DND-41 (cell line): ENCODE results near the gene GATA5.

ENCODE experiments used
- EZH2 ChIP-seq: IDR thresholded peaks from 3 replicates; pipeline ENCODE4 v1.6.1; 2012; ENCODE audit warnings: borderline replicate concordance, low read depth, mild to moderate bottlenecking, moderate library complexity, low read length, inconsistent platforms; ENCODE audit not compliant: severe bottlenecking
- TF ChIP-seq, protein P1 (sequence below): IDR thresholded peaks from 2 replicates; pipeline ENCODE4 v1.5.1; 2012; ENCODE audit warnings: borderline replicate concordance, low read length, moderate library complexity, mild to moderate bottlenecking; ENCODE audit not compliant: poor library complexity, severe bottlenecking; ENCODE audit errors: extremely low read depth

DNA sequence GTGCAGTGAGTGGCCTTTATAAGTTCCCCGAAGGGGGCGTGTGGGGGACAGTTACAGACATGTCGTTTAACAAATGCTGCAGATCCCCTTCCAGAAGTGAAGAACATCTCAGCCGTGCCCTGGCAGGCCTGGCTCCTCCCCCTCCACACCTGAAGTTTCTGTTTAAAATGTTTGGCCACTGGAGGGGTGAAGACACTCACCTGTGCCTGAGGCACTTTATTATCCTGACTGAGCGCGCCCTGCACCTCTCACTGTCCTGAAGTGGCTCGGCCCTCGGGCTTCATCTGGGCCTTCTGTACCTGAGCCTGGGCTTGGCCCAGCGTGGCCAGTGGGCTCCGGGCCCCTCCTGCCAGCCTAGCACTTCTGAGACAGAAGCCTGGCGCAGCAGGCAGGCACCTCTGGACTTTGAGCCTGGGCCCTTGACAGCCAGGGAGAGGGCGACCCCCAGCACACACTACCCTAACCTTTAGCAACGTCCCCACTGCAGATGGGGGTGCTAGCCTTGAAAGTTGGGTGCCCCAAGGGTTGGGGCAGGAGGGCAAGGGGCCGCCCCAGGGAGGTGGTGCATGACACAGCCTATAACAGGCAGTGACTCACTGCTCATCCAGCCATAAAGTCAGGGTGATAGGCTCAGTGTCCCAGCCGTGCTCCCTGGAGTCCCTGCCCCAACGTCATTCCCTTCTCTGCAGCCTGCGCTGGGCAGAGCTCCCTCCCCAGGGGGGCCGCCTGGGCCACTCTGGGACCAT lies 13.6 kb upstream of the GATA5 start:
- TF ChIP-seq, protein P1, sequence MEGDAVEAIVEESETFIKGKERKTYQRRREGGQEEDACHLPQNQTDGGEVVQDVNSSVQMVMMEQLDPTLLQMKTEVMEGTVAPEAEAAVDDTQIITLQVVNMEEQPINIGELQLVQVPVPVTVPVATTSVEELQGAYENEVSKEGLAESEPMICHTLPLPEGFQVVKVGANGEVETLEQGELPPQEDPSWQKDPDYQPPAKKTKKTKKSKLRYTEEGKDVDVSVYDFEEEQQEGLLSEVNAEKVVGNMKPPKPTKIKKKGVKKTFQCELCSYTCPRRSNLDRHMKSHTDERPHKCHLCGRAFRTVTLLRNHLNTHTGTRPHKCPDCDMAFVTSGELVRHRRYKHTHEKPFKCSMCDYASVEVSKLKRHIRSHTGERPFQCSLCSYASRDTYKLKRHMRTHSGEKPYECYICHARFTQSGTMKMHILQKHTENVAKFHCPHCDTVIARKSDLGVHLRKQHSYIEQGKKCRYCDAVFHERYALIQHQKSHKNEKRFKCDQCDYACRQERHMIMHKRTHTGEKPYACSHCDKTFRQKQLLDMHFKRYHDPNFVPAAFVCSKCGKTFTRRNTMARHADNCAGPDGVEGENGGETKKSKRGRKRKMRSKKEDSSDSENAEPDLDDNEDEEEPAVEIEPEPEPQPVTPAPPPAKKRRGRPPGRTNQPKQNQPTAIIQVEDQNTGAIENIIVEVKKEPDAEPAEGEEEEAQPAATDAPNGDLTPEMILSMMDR, result no peak
- TF ChIP-seq EZH2, result no peak
